ENCODE results near the gene PLXNB2.
A peak's percentile ranks its signal among the peaks of the same experiment; 100 is the strongest.

Gene PLXNB2

DNA sequence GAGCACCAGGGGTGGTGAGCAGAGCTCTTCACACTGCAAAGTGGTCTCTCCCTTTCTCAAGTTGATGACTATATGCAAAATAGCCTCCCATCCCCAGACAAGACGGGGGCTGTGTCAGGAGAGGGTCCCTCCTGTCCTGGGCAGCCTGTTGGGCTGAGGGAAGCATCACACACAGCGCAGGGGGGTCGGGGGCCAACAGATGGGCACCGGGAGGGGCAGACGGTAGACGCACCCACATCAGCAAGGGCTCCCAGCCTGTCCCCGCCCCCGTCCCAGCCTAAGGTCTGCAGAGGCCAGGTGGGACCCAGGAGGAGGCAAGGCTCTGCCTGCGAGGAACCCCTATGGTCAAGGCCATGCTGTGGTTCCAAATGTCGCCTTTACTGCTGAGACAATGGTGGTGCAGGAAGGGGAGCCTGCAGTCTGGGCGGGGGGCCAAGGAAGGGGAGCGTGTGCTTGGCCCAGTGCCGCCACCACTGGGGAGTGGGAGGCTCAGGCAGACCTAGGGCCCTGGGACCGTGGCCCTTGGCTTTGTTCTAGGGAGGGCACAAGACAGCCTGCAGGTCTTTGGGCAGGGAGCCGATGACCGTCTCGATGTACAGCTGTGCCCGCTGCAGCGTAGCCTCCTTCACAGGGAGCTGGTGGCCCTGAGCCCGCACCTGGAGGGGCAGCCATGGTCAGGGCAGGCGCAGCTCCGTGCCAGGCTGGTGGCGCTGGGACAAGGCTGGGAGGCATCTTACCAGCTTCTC lies 4.3 kb upstream of the PLXNB2 start:
- H3K4me3 ChIP-seq (replicated peaks in 1 of 2; ENCODE audit: low read depth in 2 of 2, low read length in 2 of 2) = no peak overlapping the region
- TF ChIP-seq, protein P1, sequence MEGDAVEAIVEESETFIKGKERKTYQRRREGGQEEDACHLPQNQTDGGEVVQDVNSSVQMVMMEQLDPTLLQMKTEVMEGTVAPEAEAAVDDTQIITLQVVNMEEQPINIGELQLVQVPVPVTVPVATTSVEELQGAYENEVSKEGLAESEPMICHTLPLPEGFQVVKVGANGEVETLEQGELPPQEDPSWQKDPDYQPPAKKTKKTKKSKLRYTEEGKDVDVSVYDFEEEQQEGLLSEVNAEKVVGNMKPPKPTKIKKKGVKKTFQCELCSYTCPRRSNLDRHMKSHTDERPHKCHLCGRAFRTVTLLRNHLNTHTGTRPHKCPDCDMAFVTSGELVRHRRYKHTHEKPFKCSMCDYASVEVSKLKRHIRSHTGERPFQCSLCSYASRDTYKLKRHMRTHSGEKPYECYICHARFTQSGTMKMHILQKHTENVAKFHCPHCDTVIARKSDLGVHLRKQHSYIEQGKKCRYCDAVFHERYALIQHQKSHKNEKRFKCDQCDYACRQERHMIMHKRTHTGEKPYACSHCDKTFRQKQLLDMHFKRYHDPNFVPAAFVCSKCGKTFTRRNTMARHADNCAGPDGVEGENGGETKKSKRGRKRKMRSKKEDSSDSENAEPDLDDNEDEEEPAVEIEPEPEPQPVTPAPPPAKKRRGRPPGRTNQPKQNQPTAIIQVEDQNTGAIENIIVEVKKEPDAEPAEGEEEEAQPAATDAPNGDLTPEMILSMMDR (IDR thresholded peaks at IDR 0.05; ENCODE audit: low read depth, low read length) = no peak
- DNase-seq (ENCODE audit: low read depth in 2 of 2) = no peak

GRCh38 chr22:50310949-50311444 lies 3.6 kb upstream of the PLXNB2 start:
- no peak for DNase-seq (ENCODE audit: low read depth in 2 of 2)
- TF ChIP-seq, protein P1 (IDR thresholded peaks at IDR 0.05; ENCODE audit: low read depth, low read length) = no peak
- H3K4me3 ChIP-seq (replicated peaks in 1 of 2; ENCODE audit: low read depth in 2 of 2, low read length in 2 of 2) = no peak overlapping the region

DNA sequence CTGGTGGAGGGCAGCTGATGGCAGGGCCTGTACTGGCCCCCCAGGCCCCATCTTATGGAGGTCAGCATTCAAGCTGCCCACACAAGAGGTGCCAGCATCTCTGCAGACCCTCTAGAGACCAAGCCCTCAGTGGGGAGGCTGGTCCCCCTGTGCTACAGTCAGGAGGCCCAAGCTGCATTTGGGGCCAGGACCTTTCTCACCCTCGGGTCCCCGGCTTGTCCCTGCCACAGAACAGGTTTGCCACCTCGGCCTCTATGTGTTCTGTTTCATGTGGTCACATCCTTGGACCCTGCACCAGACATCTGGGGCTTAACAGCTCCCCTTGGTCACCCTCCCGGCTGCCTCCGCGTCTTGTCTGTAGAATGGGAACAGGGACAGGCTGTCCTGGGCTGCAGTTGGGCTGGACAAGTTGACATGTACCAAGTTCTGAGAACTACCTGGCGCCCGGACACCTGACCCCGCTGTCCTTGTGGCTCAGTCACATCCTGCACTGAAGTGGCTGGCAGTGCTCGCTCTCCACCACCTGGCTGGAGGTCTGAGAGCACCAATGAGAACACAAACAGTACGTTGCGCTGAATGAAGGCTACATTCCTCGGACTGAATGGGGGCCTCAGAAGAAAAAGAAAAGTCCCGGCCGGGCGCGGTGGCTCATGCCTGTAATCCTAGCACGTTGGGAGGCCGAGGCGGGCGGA lies 2.7 kb upstream of the PLXNB2 start:
- no peak overlapping the region for H3K4me3 ChIP-seq (replicated peaks in 1 of 2; ENCODE audit: low read depth in 2 of 2, low read length in 2 of 2)
- TF ChIP-seq, protein P1 (IDR thresholded peaks at IDR 0.05; ENCODE audit: low read depth, low read length) = no peak
- DNase-seq (ENCODE audit: low read depth in 2 of 2) = no peak

- no peak for DNase-seq (ENCODE audit: low read depth in 2 of 2)
- TF ChIP-seq, protein P1 (IDR thresholded peaks at IDR 0.05; ENCODE audit: low read depth, low read length) = no peak
- H3K4me3 ChIP-seq (replicated peaks in 1 of 2; ENCODE audit: low read depth in 2 of 2, low read length in 2 of 2) = no peak overlapping the region
Observed at GRCh38 chr22:50309601-50309991, 2.1 kb upstream of the PLXNB2 start.

GRCh38 chr22:50308986-50309600 lies 1.6 kb upstream of the PLXNB2 start:
- TF ChIP-seq, protein P1 (IDR thresholded peaks at IDR 0.05; ENCODE audit: low read depth, low read length) = no peak
- no peak for DNase-seq (ENCODE audit: low read depth in 2 of 2)
- H3K4me3 ChIP-seq (replicated peaks in 1 of 2; ENCODE audit: low read depth in 2 of 2, low read length in 2 of 2) = no peak overlapping the region

- no peak overlapping the region for H3K4me3 ChIP-seq (replicated peaks in 1 of 2; ENCODE audit: low read depth in 2 of 2, low read length in 2 of 2)
- peak; percentile 83 to 88 for DNase-seq (ENCODE audit: low read depth in 2 of 2)
- TF ChIP-seq, protein P1 (IDR thresholded peaks at IDR 0.05; ENCODE audit: low read depth, low read length) = no peak
Observed at GRCh38 chr22:50308597-50308935, 1.1 kb upstream of the PLXNB2 start.

All from cardiac fibroblast (primary cell).